T-cell (primary cell): ENCODE data around the gene TMEM151B. TPM values are rescaled to one million over a fixed set of nuclear protein-coding genes. Genes with fewer than 3 reads are reported as not detected.

Source experiments
- ATAC-seq, 4 experiments: fragments of 200-7000 bp in 3 of 4; fragments of 150-1000 bp in 1 of 4; cut with Tn5 transposase; replicated peaks in 1 of 4; 1 replicate in 3 of 4; 2 replicates in 1 of 4; pipeline ENCODE4 v1.10.0; 2021; ENCODE audit warnings: moderate library complexity in 3 of 4, mild to moderate bottlenecking in 2 of 4, moderate number of reproducible peaks in 1 of 4
- CTCF ChIA-PET, 2 donors: fragments of 300-600 bp; sonication (Branson Sonifier 250); formaldehyde crosslinking; loops; one replicate each; lab custom pipeline; 2022; ENCODE audit warnings: antibody characterized with exemption in 2 of 2; lab: Charles Lee
- POLR2A ChIA-PET, 2 donors: fragments of 300-600 bp; sonication (Branson Sonifier 250); formaldehyde crosslinking; loops; one replicate each; lab custom pipeline; 2022; ENCODE audit warnings: antibody characterized with exemption in 2 of 2; lab: Charles Lee
- DNase-seq, 35 experiments: peaks; one replicate each; pipeline versions ENCODE4 v3.0.0 to v3.0.0-alpha.2; 2013 to 2023
- H3K27ac ChIP-seq: one replicate; pipeline ENCODE4 v1.5.1; 2013; ENCODE audit warnings: low read length
- H3K27me3 ChIP-seq, 2 experiments: replicated peaks in 1 of 2; 1 replicate in 1 of 2; 2 replicates in 1 of 2; pipeline versions ENCODE4 v1.6.1 to v1.7.0; 2013; ENCODE audit warnings: low read length in 1 of 2, mixed read lengths in 1 of 2; ENCODE audit not compliant: control insufficient read depth in 2 of 2, insufficient read depth in 2 of 2; ENCODE audit errors: extremely low read depth in 1 of 2
- H3K36me3 ChIP-seq, 2 donors: 1 replicate in 1 of 2; 2 replicates in 1 of 2; pipeline versions ENCODE4 v1.6.1 to v1.7.0; 2013; ENCODE audit warnings: low read length in 1 of 2; ENCODE audit not compliant: control insufficient read depth in 2 of 2, insufficient read depth in 1 of 2; ENCODE audit errors: extremely low read depth in 1 of 2
- H3K4me1 ChIP-seq, 2 experiments: 1 replicate in 1 of 2; 2 replicates in 1 of 2; pipeline versions ENCODE4 v1.6.1 to v1.7.0; 2013; ENCODE audit warnings: low read length in 2 of 2, mixed read lengths in 1 of 2; ENCODE audit not compliant: insufficient read depth in 2 of 2, control insufficient read depth in 1 of 2; ENCODE audit errors: extremely low read depth in 1 of 2
- H3K4me3 ChIP-seq, 2 donors: 1 replicate in 1 of 2; 2 replicates in 1 of 2; pipeline versions ENCODE4 v1.5.1 to v1.7.0; 2013; ENCODE audit warnings: mild to moderate bottlenecking in 2 of 2, low read length in 1 of 2, moderate library complexity in 1 of 2; ENCODE audit not compliant: control insufficient read depth in 1 of 2; ENCODE audit errors: extremely low read depth in 1 of 2
- H3K9me3 ChIP-seq: 2 replicates; pipeline ENCODE4 v1.7.0; 2013
- H3K27ac Mint-ChIP-seq, 2 donors: one replicate each; pipeline ENCODE4 v1.8.0; 2020 to 2021; ENCODE audit warnings: mild to moderate bottlenecking in 2 of 2, mixed read lengths in 2 of 2
- H3K27me3 Mint-ChIP-seq, 2 donors: one replicate each; pipeline ENCODE4 v1.8.0; 2021 to 2022; ENCODE audit warnings: mixed read lengths in 2 of 2
- H3K36me3 Mint-ChIP-seq: one replicate; pipeline ENCODE4 v1.8.0; 2021; ENCODE audit warnings: mixed read lengths
- H3K4me1 Mint-ChIP-seq, 3 donors: one replicate each; pipeline ENCODE4 v1.8.0; 2020 to 2022; ENCODE audit warnings: mixed read lengths in 3 of 3, mild to moderate bottlenecking in 1 of 3
- H3K4me3 Mint-ChIP-seq, 3 donors: one replicate each; pipeline ENCODE4 v1.8.0; 2020 to 2022; ENCODE audit warnings: mild to moderate bottlenecking in 3 of 3, mixed read lengths in 3 of 3, moderate library complexity in 3 of 3
- H3K9me3 Mint-ChIP-seq, 3 donors: one replicate each; pipeline ENCODE4 v1.8.0; 2020 to 2022; ENCODE audit warnings: mixed read lengths in 3 of 3
- WGBS: methylation state at CpG from one replicate; pipeline ENCODE4 v1.1.5; 2013; ENCODE audit warnings: missing lambda C conversion rate; ENCODE audit not compliant: insufficient coverage; 5-methylcytosine and 5-hydroxymethylcytosine counted together
- total RNA-seq, 35 experiments: library from RNA in 6 of 35; stranded (reverse) in 6 of 35; fragments of 120-200 nt in 1 of 35; gene quantifications; one replicate each; pipeline versions ENCODE4 v1.2.1 to v1.2.4 and lab custom pipeline; 2013 to 2026

Gene TMEM151B
- total RNA-seq, 5 donors from 2014 or later (not counting 1 experiment from before 2014, with no cell fraction given): 0.13 to 0.18 (median 0.14) TPM; not detected in 2

GRCh38 chr6:44265722-44266233 lies 4.5 kb upstream of the TMEM151B start:
- peaks cover 0 to 23% of the 10 kb centered on the region in 2 experiments for H3K27me3 ChIP-seq
- ATAC-seq: no peak
- H3K27ac Mint-ChIP-seq: peak overlapping the region; percentile 80
- CTCF ChIA-PET: interaction anchor here in 1 of 2 donors (0.6 kb wide), 1 partner anchor 19 kb away, joined by 3 read pairs; the partner anchor contains the start of gene HSP90AB1
- no peaks in the 10 kb centered on the region for H3K9me3 Mint-ChIP-seq
- POLR2A ChIA-PET: no interaction called here
- peaks cover 5 to 19% of the 10 kb centered on the region in 2 donors for H3K27me3 Mint-ChIP-seq
- peak overlapping the region; percentile 88 to 95 (median 93) for H3K4me3 Mint-ChIP-seq
- H3K4me3 ChIP-seq: peak overlapping the region in 1 of 2 donors; percentile 82
- peaks cover 38 to 65% (median 47%) of the 10 kb centered on the region in 3 donors for H3K4me1 Mint-ChIP-seq
- WGBS: 64% methylated on average over 12 of the region's 17 CpGs
- H3K4me1 ChIP-seq: peaks cover 17 to 46% of the 10 kb centered on the region in 2 experiments
- H3K27ac ChIP-seq: peak overlapping the region; percentile 87
- no peaks in the 10 kb centered on the region for H3K9me3 ChIP-seq
- peaks cover 0 to 3% of the 10 kb centered on the region in 2 donors for H3K36me3 ChIP-seq
- DNase-seq: no peak
- H3K36me3 Mint-ChIP-seq: peaks cover 5% of the 10 kb centered on the region

- Histone ChIP-seq H3K4me1 (peaks cover 17 to 50% of the 10 kb centered on the region in 2 experiments), H3K36me3 (peaks cover 0 to 3% of the 10 kb centered on the region in 2 donors), H3K4me3 (no peak overlapping the region), H3K27me3 (peaks cover 2 to 28% of the 10 kb centered on the region in 2 experiments), H3K9me3 (no peaks in the 10 kb centered on the region), H3K27ac (no peak overlapping the region)
- WGBS: 100% methylated on average over 1 of the region's 3 CpGs
- no peaks in the 10 kb centered on the region for H3K9me3 Mint-ChIP-seq
- CTCF ChIA-PET: interaction anchor here (0.6 to 1.6 kb wide), 7 partner anchors 27 to 170 kb away, joined by 3 to 9 read pairs (median 5); partner anchors contain the start of genes AARS2 (in 1 of the 2) and SLC29A1 (in 1 of the 2)
- POLR2A ChIA-PET: interaction anchor here in 1 of 2 donors (0.5 kb wide), 1 partner anchor 61 kb away, joined by 3 read pairs; no protein-coding TSS in a partner anchor
- peaks cover 9 to 23% of the 10 kb centered on the region in 2 donors for H3K27me3 Mint-ChIP-seq
- peak overlapping the region; percentile 88 to 95 (median 93) for H3K4me3 Mint-ChIP-seq
- no peaks in the 10 kb centered on the region for H3K36me3 Mint-ChIP-seq
- peak overlapping the region; percentile 23 to 44 for H3K27ac Mint-ChIP-seq
- peaks cover 38 to 64% (median 45%) of the 10 kb centered on the region in 3 donors for H3K4me1 Mint-ChIP-seq
- DNase-seq: no peak
- ATAC-seq: no peak
Measured at GRCh38 chr6:44266347-44266746, 3.9 kb upstream of the TMEM151B start.

- Mint-ChIP-seq H3K4me3 (no peak overlapping the region), H3K36me3 (no peaks in the 10 kb centered on the region), H3K4me1 (peaks cover 33 to 58% (median 45%) of the 10 kb centered on the region in 3 donors), H3K27ac (peak overlapping the region in 1 of 2 donors; percentile 23), H3K9me3 (no peaks in the 10 kb centered on the region), H3K27me3 (peaks cover 17 to 32% of the 10 kb centered on the region in 2 donors)
- H3K4me1 ChIP-seq: peaks cover 17 to 43% of the 10 kb centered on the region in 2 experiments
- H3K4me3 ChIP-seq: no peak overlapping the region
- H3K27me3 ChIP-seq: peaks cover 7 to 37% of the 10 kb centered on the region in 2 experiments
- ChIA-PET CTCF (interaction anchor here (0.6 to 1.6 kb wide), 7 partner anchors 28 to 171 kb away, joined by 3 to 9 read pairs (median 5); partner anchors contain the start of genes AARS2 (in 1 of the 2) and SLC29A1 (in 1 of the 2)), POLR2A (no interaction called here)
- no peak overlapping the region for H3K27ac ChIP-seq
- no peaks in the 10 kb centered on the region for H3K9me3 ChIP-seq
- 80% methylated on average over 3 of the region's 10 CpGs for WGBS
- ATAC-seq: no peak
- no peak for DNase-seq
- peaks cover 0 to under 1% of the 10 kb centered on the region in 2 donors for H3K36me3 ChIP-seq
Measured at GRCh38 chr6:44267252-44267651, 3.0 kb upstream of the TMEM151B start.

GRCh38 chr6:44268095-44268628 lies 2.1 kb upstream of the TMEM151B start:
- Histone ChIP-seq H3K4me3 (no peak overlapping the region), H3K9me3 (no peaks in the 10 kb centered on the region), H3K36me3 (no peaks in the 10 kb centered on the region), H3K27ac (no peak overlapping the region), H3K27me3 (peaks cover 7 to 46% of the 10 kb centered on the region in 2 experiments), H3K4me1 (peaks cover 14 to 34% of the 10 kb centered on the region in 2 experiments)
- Mint-ChIP-seq H3K9me3 (no peaks in the 10 kb centered on the region), H3K4me1 (peaks cover 24 to 49% (median 36%) of the 10 kb centered on the region in 3 donors), H3K4me3 (no peak overlapping the region), H3K27me3 (peaks cover 26 to 41% of the 10 kb centered on the region in 2 donors), H3K36me3 (no peaks in the 10 kb centered on the region), H3K27ac (peak overlapping the region in 1 of 2 donors; percentile 27)
- WGBS: 40% methylated on average over 3 of the region's 5 CpGs
- ChIA-PET POLR2A (interaction anchor here (0.7 kb wide), 2 partner anchors 41 to 88 kb away, joined by 3 to 13 read pairs; no protein-coding TSS in a partner anchor), CTCF (interaction anchor here (0.5 to 2.0 kb wide), 16 partner anchors 9 to 1364 kb away, joined by 3 to 15 read pairs (median 3); no protein-coding TSS in a partner anchor)
- ATAC-seq (peak in 1 of 4 experiments; percentile 16), DNase-seq (peak in 28 of 35 experiments; percentile 29 to 86 (median 56))

- Mint-ChIP-seq H3K36me3 (no peaks in the 10 kb centered on the region), H3K4me1 (peaks cover 12 to 37% (median 24%) of the 10 kb centered on the region in 3 donors), H3K4me3 (peak overlapping the region; percentile 47 to 74 (median 54)), H3K9me3 (no peaks in the 10 kb centered on the region), H3K27me3 (peaks cover 35 to 51% of the 10 kb centered on the region in 2 donors), H3K27ac (no peak overlapping the region)
- WGBS: no CpG with 5 or more reads among the region's 1 CpG
- ATAC-seq (no peak), DNase-seq (no peak)
- no peaks in the 10 kb centered on the region for H3K36me3 ChIP-seq
- ChIA-PET CTCF (interaction anchor here (0.6 to 2.0 kb wide), 9 partner anchors 8 to 121 kb away, joined by 3 to 11 read pairs (median 3); no protein-coding TSS in a partner anchor), POLR2A (no interaction called here)
- no peak overlapping the region for H3K27ac ChIP-seq
- H3K27me3 ChIP-seq: peaks cover 7 to 56% of the 10 kb centered on the region in 2 experiments
- no peak overlapping the region for H3K4me3 ChIP-seq
- H3K9me3 ChIP-seq: no peaks in the 10 kb centered on the region
- H3K4me1 ChIP-seq: peaks cover 5 to 22% of the 10 kb centered on the region in 2 experiments
Measured at GRCh38 chr6:44269178-44269920, 901 bp upstream of the TMEM151B start.
